HG02642 (cell line): ENCODE measurements around the gene EIPR1.

Experiments used
- ATAC-seq: cut with Tn5 transposase; IDR thresholded peaks from one replicate; pipeline ENCODE4 v1.9.1; 2021; ENCODE audit warnings: mild to moderate bottlenecking; ENCODE audit not compliant: unreplicated experiment, poor library complexity

EIPR1 gene

GRCh38 chr2:3169106-3169870 is 208.3 kb downstream of the EIPR1 start:
- no peak for ATAC-seq

GRCh38 chr2:3168230-3168891 is 209.3 kb downstream of the EIPR1 start:
- ATAC-seq = no peak

- ATAC-seq = no peak
Observed at GRCh38 chr2:3163401-3163800, 214.2 kb downstream of the EIPR1 start.

- no peak for ATAC-seq
Observed at GRCh38 chr2:3162442-3163077, 215.1 kb downstream of the EIPR1 start.

GRCh38 chr2:3160751-3161330 is 216.8 kb downstream of the EIPR1 start:
- ATAC-seq = no peak

- no peak for ATAC-seq
Observed at GRCh38 chr2:3159782-3160545, 217.7 kb downstream of the EIPR1 start.

- ATAC-seq = no peak
Observed at GRCh38 chr2:3154700-3155099, 222.9 kb downstream of the EIPR1 start.

- ATAC-seq = no peak
Observed at GRCh38 chr2:3154146-3154545, 223.5 kb downstream of the EIPR1 start.

- peak; percentile 47 for ATAC-seq
Observed at GRCh38 chr2:3151153-3151918, 226.3 kb downstream of the EIPR1 start.

GRCh38 chr2:3149441-3150217 is 228.0 kb downstream of the EIPR1 start:
- no peak for ATAC-seq

GRCh38 chr2:3148716-3149115 is 228.9 kb downstream of the EIPR1 start:
- no peak for ATAC-seq

- no peak for ATAC-seq
Observed at GRCh38 chr2:3147651-3148530, 229.7 kb downstream of the EIPR1 start.

- ATAC-seq = no peak
Observed at GRCh38 chr2:3146772-3147650, 230.6 kb downstream of the EIPR1 start.

GRCh38 chr2:3146175-3146574 is 231.4 kb downstream of the EIPR1 start:
- no peak for ATAC-seq

- no peak for ATAC-seq
Observed at GRCh38 chr2:3145471-3146021, 232.1 kb downstream of the EIPR1 start.

- no peak for ATAC-seq
Observed at GRCh38 chr2:3144856-3145255, 232.8 kb downstream of the EIPR1 start.

- ATAC-seq = no peak
Observed at GRCh38 chr2:3143602-3144001, 234.0 kb downstream of the EIPR1 start.
